Tibial nerve (tissue), 4 donors: ENCODE data around the gene INSYN2B.

Experiments used
- CTCF ChIP-seq, 5 experiments: fragments of 200-600 bp in 3 of 5; fragments of 450-650 bp in 2 of 5; sonication (generic) in 3 of 5; IDR thresholded peaks; one replicate each; pipeline ENCODE4 v1.5.1; 2016 to 2019; ENCODE audit warnings: antibody characterized with exemption in 5 of 5, mild to moderate bottlenecking in 3 of 5, moderate library complexity in 2 of 5
- EP300 ChIP-seq, 2 donors: sonication (generic); formaldehyde crosslinking; IDR thresholded peaks; one replicate each; pipeline ENCODE4 v1.6.1; 2017; ENCODE audit warnings: antibody characterized with exemption in 2 of 2, mild to moderate bottlenecking in 1 of 2
- POLR2A ChIP-seq, 2 donors: fragments of 450-650 bp; IDR thresholded peaks; one replicate each; pipeline ENCODE4 v1.6.1; 2017; ENCODE audit warnings: antibody characterized with exemption in 2 of 2, mild to moderate bottlenecking in 2 of 2, moderate library complexity in 2 of 2

GRCh38 chr5:169943026-169943425 is 37.3 kb downstream of the INSYN2B start:
- TF ChIP-seq CTCF (IDR thresholded peaks at IDR 0.05), result no peak
- TF ChIP-seq EP300 (IDR thresholded peaks at IDR 0.05), result no peak
- TF ChIP-seq POLR2A (IDR thresholded peaks at IDR 0.05), result no peak
